ENCODE data around the gene QSOX1.

QSOX1 gene

GRCh38 chr1:180210008-180210620 lies 55.4 kb downstream of the QSOX1 start:
- Histone ChIP-seq H3K4me1 (ENCODE audit: insufficient read depth, low read length) (no peaks in the 10 kb centered on the region), H3K9ac (ENCODE audit: low read length) (no peak overlapping the region), H3K36me3 (ENCODE audit: insufficient read depth, low read length) (no peaks in the 10 kb centered on the region), H3K9me3 (ENCODE audit: low read length) (no peaks in the 10 kb centered on the region), H3K27me3 (ENCODE audit: control insufficient read depth in 1 of 2, insufficient read depth in 2 of 2, low read length in 2 of 2) (peaks cover 0 to 4% of the 10 kb centered on the region in 2 donors), H3K27ac (ENCODE audit: low read depth, low read length) (no peak overlapping the region), H3K4me3 (ENCODE audit: low read depth in 1 of 2, low read length in 2 of 2) (no peak overlapping the region)

- H3K36me3 ChIP-seq (ENCODE audit: insufficient read depth, low read length) = no peaks in the 10 kb centered on the region
- H3K27me3 ChIP-seq (ENCODE audit: control insufficient read depth in 1 of 2, insufficient read depth in 2 of 2, low read length in 2 of 2) = peaks cover 0 to 4% of the 10 kb centered on the region in 2 donors
- H3K4me3 ChIP-seq (ENCODE audit: low read depth in 1 of 2, low read length in 2 of 2) = no peak overlapping the region
- no peaks in the 10 kb centered on the region for H3K4me1 ChIP-seq (ENCODE audit: insufficient read depth, low read length)
- no peak overlapping the region for H3K9ac ChIP-seq (ENCODE audit: low read length)
- H3K27ac ChIP-seq (ENCODE audit: low read depth, low read length) = no peak overlapping the region
- no peaks in the 10 kb centered on the region for H3K9me3 ChIP-seq (ENCODE audit: low read length)
These were observed 56.6 kb downstream of the QSOX1 start for GRCh38 chr1:180211156-180211859.

- Histone ChIP-seq H3K9me3 (ENCODE audit: low read length) (no peaks in the 10 kb centered on the region), H3K9ac (ENCODE audit: low read length) (no peak overlapping the region)
These were observed 57.2 kb downstream of the QSOX1 start for GRCh38 chr1:180211860-180212229.

GRCh38 chr1:180213401-180214170 lies 58.9 kb downstream of the QSOX1 start:
- no peaks in the 10 kb centered on the region for H3K36me3 ChIP-seq (ENCODE audit: insufficient read depth, low read length)
- no peak overlapping the region for H3K4me3 ChIP-seq (ENCODE audit: low read depth in 1 of 2, low read length in 2 of 2)
- H3K9ac ChIP-seq (ENCODE audit: low read length) = no peak overlapping the region
- peaks cover 0 to 4% of the 10 kb centered on the region in 2 donors for H3K27me3 ChIP-seq (ENCODE audit: control insufficient read depth in 1 of 2, insufficient read depth in 2 of 2, low read length in 2 of 2)
- no peaks in the 10 kb centered on the region for H3K9me3 ChIP-seq (ENCODE audit: low read length)
- H3K4me1 ChIP-seq (ENCODE audit: insufficient read depth, low read length) = no peaks in the 10 kb centered on the region
- no peak overlapping the region for H3K27ac ChIP-seq (ENCODE audit: low read depth, low read length)

More at GRCh38 chr1:180211860-180212229, 57.2 kb downstream of the QSOX1 start:
- no peak overlapping the region for H3K4me3 ChIP-seq (ENCODE audit: low read depth in 1 of 2, low read length in 2 of 2)
- H3K27ac ChIP-seq (ENCODE audit: low read depth, low read length) = no peak overlapping the region
- H3K4me1 ChIP-seq (ENCODE audit: insufficient read depth, low read length) = no peaks in the 10 kb centered on the region
- H3K36me3 ChIP-seq (ENCODE audit: insufficient read depth, low read length) = no peaks in the 10 kb centered on the region
- peaks cover 0 to 4% of the 10 kb centered on the region in 2 donors for H3K27me3 ChIP-seq (ENCODE audit: control insufficient read depth in 1 of 2, insufficient read depth in 2 of 2, low read length in 2 of 2)

- Histone ChIP-seq H3K9me3 (ENCODE audit: low read length) (no peaks in the 10 kb centered on the region), H3K27ac (ENCODE audit: low read depth, low read length) (no peak overlapping the region), H3K4me1 (ENCODE audit: insufficient read depth, low read length) (no peaks in the 10 kb centered on the region), H3K27me3 (ENCODE audit: control insufficient read depth in 1 of 2, insufficient read depth in 2 of 2, low read length in 2 of 2) (peaks cover 0 to 4% of the 10 kb centered on the region in 2 donors), H3K4me3 (ENCODE audit: low read depth in 1 of 2, low read length in 2 of 2) (no peak overlapping the region), H3K36me3 (ENCODE audit: insufficient read depth, low read length) (no peaks in the 10 kb centered on the region), H3K9ac (ENCODE audit: low read length) (no peak overlapping the region)
These were observed 61.4 kb downstream of the QSOX1 start for GRCh38 chr1:180215856-180216625.

- H3K4me1 ChIP-seq (ENCODE audit: insufficient read depth, low read length) = no peaks in the 10 kb centered on the region
- no peaks in the 10 kb centered on the region for H3K36me3 ChIP-seq (ENCODE audit: insufficient read depth, low read length)
- H3K27me3 ChIP-seq (ENCODE audit: control insufficient read depth in 1 of 2, insufficient read depth in 2 of 2, low read length in 2 of 2) = no peaks in the 10 kb centered on the region
- H3K27ac ChIP-seq (ENCODE audit: low read depth, low read length) = no peak overlapping the region
- H3K4me3 ChIP-seq (ENCODE audit: low read depth in 1 of 2, low read length in 2 of 2) = no peak overlapping the region
- H3K9me3 ChIP-seq (ENCODE audit: low read length) = no peaks in the 10 kb centered on the region
- no peak overlapping the region for H3K9ac ChIP-seq (ENCODE audit: low read length)
These were observed 62.3 kb downstream of the QSOX1 start for GRCh38 chr1:180217006-180217405.

GRCh38 chr1:180218806-180219765 lies 64.4 kb downstream of the QSOX1 start:
- Histone ChIP-seq H3K36me3 (ENCODE audit: insufficient read depth, low read length) (no peaks in the 10 kb centered on the region), H3K9me3 (ENCODE audit: low read length) (no peaks in the 10 kb centered on the region), H3K9ac (ENCODE audit: low read length) (no peak overlapping the region), H3K4me3 (ENCODE audit: low read depth in 1 of 2, low read length in 2 of 2) (no peak overlapping the region), H3K27me3 (ENCODE audit: control insufficient read depth in 1 of 2, insufficient read depth in 2 of 2, low read length in 2 of 2) (no peaks in the 10 kb centered on the region), H3K27ac (ENCODE audit: low read depth, low read length) (no peak overlapping the region), H3K4me1 (ENCODE audit: insufficient read depth, low read length) (no peaks in the 10 kb centered on the region)

- Histone ChIP-seq H3K36me3 (ENCODE audit: insufficient read depth, low read length) (no peaks in the 10 kb centered on the region), H3K9ac (ENCODE audit: low read length) (no peak overlapping the region), H3K4me3 (ENCODE audit: low read depth in 1 of 2, low read length in 2 of 2) (no peak overlapping the region), H3K27ac (ENCODE audit: low read depth, low read length) (no peak overlapping the region), H3K27me3 (ENCODE audit: control insufficient read depth in 1 of 2, insufficient read depth in 2 of 2, low read length in 2 of 2) (no peaks in the 10 kb centered on the region), H3K4me1 (ENCODE audit: insufficient read depth, low read length) (no peaks in the 10 kb centered on the region), H3K9me3 (ENCODE audit: low read length) (no peaks in the 10 kb centered on the region)
These were observed 65.1 kb downstream of the QSOX1 start for GRCh38 chr1:180219776-180220175.

- Histone ChIP-seq H3K9ac (ENCODE audit: low read length) (no peak overlapping the region), H3K9me3 (ENCODE audit: low read length) (no peaks in the 10 kb centered on the region), H3K36me3 (ENCODE audit: insufficient read depth, low read length) (no peaks in the 10 kb centered on the region), H3K4me1 (ENCODE audit: insufficient read depth, low read length) (no peaks in the 10 kb centered on the region), H3K27ac (ENCODE audit: low read depth, low read length) (no peak overlapping the region), H3K27me3 (ENCODE audit: control insufficient read depth in 1 of 2, insufficient read depth in 2 of 2, low read length in 2 of 2) (peaks cover 4 to 13% of the 10 kb centered on the region in 2 donors), H3K4me3 (ENCODE audit: low read depth in 1 of 2, low read length in 2 of 2) (no peak overlapping the region)
These were observed 66.8 kb downstream of the QSOX1 start for GRCh38 chr1:180221462-180221861.

GRCh38 chr1:180224902-180225301 lies 70.2 kb downstream of the QSOX1 start:
- no peak overlapping the region for H3K27ac ChIP-seq (ENCODE audit: low read depth, low read length)
- no peak overlapping the region for H3K9ac ChIP-seq (ENCODE audit: low read length)
- no peaks in the 10 kb centered on the region for H3K36me3 ChIP-seq (ENCODE audit: insufficient read depth, low read length)
- peaks cover 6% of the 10 kb centered on the region for H3K4me1 ChIP-seq (ENCODE audit: insufficient read depth, low read length)
- no peak overlapping the region for H3K4me3 ChIP-seq (ENCODE audit: low read depth in 1 of 2, low read length in 2 of 2)
- H3K27me3 ChIP-seq (ENCODE audit: control insufficient read depth in 1 of 2, insufficient read depth in 2 of 2, low read length in 2 of 2) = peaks cover 24 to 42% of the 10 kb centered on the region in 2 donors
- no peaks in the 10 kb centered on the region for H3K9me3 ChIP-seq (ENCODE audit: low read length)
